Gastrocnemius medialis (tissue), 4 donors: ENCODE results near the gene BCS1L. TPM values are rescaled to one million over a fixed set of nuclear protein-coding genes. Genes with fewer than 3 reads are reported as not detected.
A peak's percentile ranks its signal among the peaks of the same experiment; 100 is the strongest.

Experiments
- ATAC-seq, 2 donors: fragments of 150-250 bp; one replicate each; pipeline ENCODE4 v1.9.1; 2016
- DNase-seq, 2 donors: peaks; one replicate each; pipeline ENCODE4 v3.0.0-alpha.2; 2019
- H3K27ac ChIP-seq, 4 donors: fragments of 200-600 bp; sonication (generic); 1 replicate in 1 of 4; 2 replicates in 3 of 4; pipeline ENCODE4 v1.5.1; 2016 to 2018; ENCODE audit warnings: mild to moderate bottlenecking in 2 of 4, moderate library complexity in 1 of 4
- H3K27me3 ChIP-seq, 3 donors: fragments of 200-600 bp; sonication (generic) in 2 of 3; 1 replicate in 1 of 3; 2 replicates in 2 of 3; pipeline versions ENCODE4 v1.5.1 to v1.6.0; 2016 to 2019; ENCODE audit warnings: mild to moderate bottlenecking in 1 of 3, moderate library complexity in 1 of 3
- H3K36me3 ChIP-seq, 2 donors: fragments of 200-600 bp; sonication (generic) in 1 of 2; one replicate each; pipeline ENCODE4 v1.5.1; 2017 to 2018
- H3K4me1 ChIP-seq, 2 donors: fragments of 200-600 bp; sonication (generic) in 1 of 2; one replicate each; pipeline ENCODE4 v1.5.1; 2016 to 2017; ENCODE audit warnings: mild to moderate bottlenecking in 2 of 2
- H3K4me3 ChIP-seq, 4 donors: fragments of 200-600 bp; sonication (generic) in 3 of 4; 1 replicate in 1 of 4; 2 replicates in 3 of 4; pipeline ENCODE4 v1.5.1; 2016 to 2019; ENCODE audit warnings: mild to moderate bottlenecking in 2 of 4
- H3K9me3 ChIP-seq, 3 donors: fragments of 200-600 bp; sonication (generic) in 2 of 3; 1 replicate in 1 of 3; 2 replicates in 2 of 3; pipeline ENCODE4 v1.5.1; 2016 to 2019
- CTCF ChIP-seq, 5 experiments: fragments of 450-650 bp in 3 of 5; fragments of 200-600 bp in 2 of 5; sonication (generic) in 2 of 5; IDR thresholded peaks in 4 of 5; conservative IDR thresholded peaks in 1 of 5; 1 replicate in 4 of 5; 2 replicates in 1 of 5; pipeline ENCODE4 v1.5.1; 2016 to 2019; ENCODE audit warnings: antibody characterized with exemption in 5 of 5, mild to moderate bottlenecking in 3 of 5, moderate library complexity in 3 of 5
- POLR2A ChIP-seq, 2 donors: fragments of 450-650 bp; IDR thresholded peaks; one replicate each; pipeline ENCODE4 v1.6.1; 2017; ENCODE audit warnings: antibody characterized with exemption in 2 of 2, mild to moderate bottlenecking in 2 of 2, moderate library complexity in 2 of 2
- in situ Hi-C, 4 donors: fragments of 200-750 bp; cut with MboI; loops; one replicate each; pipeline versions ENCODE4 v1.15.0 to v1.8.0; 2017; ENCODE audit warnings: low sequenced_read_pairs in 4 of 4
- intact Hi-C: fragments of 100-400 bp; cut with DNase I; formaldehyde crosslinking; loops from one replicate; pipeline ENCODE4 v1.15.1; 2023; ENCODE audit warnings: low total_unique reads
- total RNA-seq, 4 donors: library from RNA; depleted of rRNA; stranded (reverse); fragments of >200 nt; gene quantifications; one replicate each; pipeline versions ENCODE4 v1.1.0 to v1.2.3, GENCODE V29; 2016

BCS1L gene
- total RNA-seq, 4 donors from 2014 or later = 19.6 to 46.9 (median 22.4) TPM

GRCh38 chr2:218691234-218691633 is 31.8 kb downstream of the BCS1L start:
- peak; percentile 43 to 71 for ATAC-seq
- in situ Hi-C loops = loop anchor here in 2 of 4 donors (25.0 kb wide), 1 partner anchor 279 kb away; the partner anchor contains the start of gene VIL1 (in 2 of the 2)
- Histone ChIP-seq H3K27ac (peak overlapping the region in 2 of 4 donors; percentile 33 to 40), H3K27me3 (no peaks in the 10 kb centered on the region), H3K4me3 (no peak overlapping the region), H3K4me1 (peaks cover 0 to 6% of the 10 kb centered on the region in 2 donors), H3K9me3 (no peaks in the 10 kb centered on the region), H3K36me3 (peaks cover 0 to 45% of the 10 kb centered on the region in 2 donors)
- DNase-seq = no peak
- intact Hi-C loops = no loop called here
- no peak for TF ChIP-seq POLR2A (IDR thresholded peaks at IDR 0.05)
- TF ChIP-seq CTCF (IDR thresholded peaks at IDR 0.05 in 4 of 5, conservative IDR thresholded peaks at IDR 0.05 in 1 of 5) = no peak

DNA sequence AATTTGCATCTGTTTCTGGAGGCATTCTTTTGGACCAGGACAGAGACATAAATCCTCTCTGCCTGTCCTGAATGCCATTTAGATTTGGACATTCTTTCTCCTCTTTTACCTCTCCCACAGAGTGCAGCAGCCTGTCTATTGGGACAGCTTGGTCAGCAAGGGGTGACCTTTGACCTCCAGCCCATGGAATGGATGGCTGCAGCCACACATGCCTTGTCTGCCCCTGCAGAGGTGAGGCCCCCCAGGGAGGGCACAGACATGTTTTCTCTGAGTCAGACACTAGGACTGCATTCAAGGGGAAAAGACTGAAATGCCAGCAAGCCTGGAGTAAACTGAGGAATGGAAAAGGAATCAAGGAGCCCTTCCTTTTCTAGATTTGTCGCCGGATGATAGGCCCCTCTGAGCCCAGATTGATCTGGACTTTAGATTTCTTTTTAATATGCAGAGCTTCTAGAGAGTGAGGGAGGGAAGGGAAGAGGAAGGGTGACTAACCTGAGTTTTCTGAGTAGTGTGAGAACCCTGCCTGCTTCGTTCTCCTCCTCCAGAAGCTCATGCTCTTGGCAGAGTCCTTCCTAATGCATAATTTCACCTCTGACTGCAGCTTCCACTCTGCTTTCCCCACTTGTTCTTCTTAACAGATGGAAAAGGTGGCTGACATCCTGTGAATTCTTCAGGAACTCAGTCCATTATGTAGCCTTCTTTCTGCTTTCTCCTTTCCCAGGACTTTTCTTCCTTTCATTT is 35.1 kb downstream of the BCS1L start:
- in situ Hi-C loops (loop anchor here in 2 of 4 donors (25.0 kb wide), 1 partner anchor 282 kb away; the partner anchor contains the start of gene VIL1 (in 2 of the 2)), intact Hi-C loops (no loop called here)
- DNase-seq (no peak), ATAC-seq (no peak)
- TF ChIP-seq POLR2A (IDR thresholded peaks at IDR 0.05) (no peak), CTCF (IDR thresholded peaks at IDR 0.05 in 4 of 5, conservative IDR thresholded peaks at IDR 0.05 in 1 of 5) (no peak)
- no peaks in the 10 kb centered on the region for H3K27me3 ChIP-seq
- H3K4me3 ChIP-seq = no peak overlapping the region
- peaks cover 0 to 52% of the 10 kb centered on the region in 2 donors for H3K36me3 ChIP-seq
- H3K4me1 ChIP-seq = peaks cover 0 to 6% of the 10 kb centered on the region in 2 donors
- H3K27ac ChIP-seq = no peak overlapping the region
- H3K9me3 ChIP-seq = no peaks in the 10 kb centered on the region

DNA sequence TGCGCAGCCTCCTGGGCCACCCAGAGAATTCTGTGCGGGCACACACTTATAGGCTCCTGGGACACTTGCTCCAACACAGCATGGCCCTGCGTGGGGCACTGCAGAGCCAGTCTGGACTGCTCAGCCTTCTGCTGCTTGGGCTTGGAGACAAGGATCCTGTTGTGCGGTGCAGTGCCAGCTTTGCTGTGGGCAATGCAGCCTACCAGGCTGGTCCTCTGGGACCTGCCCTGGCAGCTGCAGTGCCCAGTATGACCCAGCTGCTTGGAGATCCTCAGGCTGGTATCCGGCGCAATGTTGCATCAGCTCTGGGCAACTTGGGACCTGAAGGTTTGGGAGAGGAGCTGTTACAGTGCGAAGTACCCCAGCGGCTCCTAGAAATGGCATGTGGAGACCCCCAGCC is 39.4 kb downstream of the BCS1L start:
- ATAC-seq (peak in 1 of 2 donors; percentile 20), DNase-seq (no peak)
- no peaks in the 10 kb centered on the region for H3K4me1 ChIP-seq
- H3K4me3 ChIP-seq = no peak overlapping the region
- intact Hi-C loops = no loop called here
- no peaks in the 10 kb centered on the region for H3K27me3 ChIP-seq
- H3K9me3 ChIP-seq = no peaks in the 10 kb centered on the region
- no peak for TF ChIP-seq CTCF (IDR thresholded peaks at IDR 0.05 in 4 of 5, conservative IDR thresholded peaks at IDR 0.05 in 1 of 5)
- no peak for TF ChIP-seq POLR2A (IDR thresholded peaks at IDR 0.05)
- in situ Hi-C loops = loop anchor here in 2 of 4 donors (25.0 kb wide), 1 partner anchor 287 kb away; the partner anchor contains the start of gene VIL1 (in 2 of the 2)
- H3K36me3 ChIP-seq = peaks cover 0 to 23% of the 10 kb centered on the region in 2 donors
- no peak overlapping the region for H3K27ac ChIP-seq

GRCh38 chr2:218701806-218702205 is 42.3 kb downstream of the BCS1L start:
- in situ Hi-C loops = no loop called here
- H3K27me3 ChIP-seq = no peaks in the 10 kb centered on the region
- H3K27ac ChIP-seq = no peak overlapping the region
- TF ChIP-seq CTCF (IDR thresholded peaks at IDR 0.05 in 4 of 5, conservative IDR thresholded peaks at IDR 0.05 in 1 of 5) (no peak), POLR2A (IDR thresholded peaks at IDR 0.05) (no peak)
- intact Hi-C loops = no loop called here
- H3K36me3 ChIP-seq = peaks cover 0 to 7% of the 10 kb centered on the region in 2 donors
- DNase-seq (no peak), ATAC-seq (no peak)
- H3K4me3 ChIP-seq = no peak overlapping the region
- no peaks in the 10 kb centered on the region for H3K4me1 ChIP-seq
- no peaks in the 10 kb centered on the region for H3K9me3 ChIP-seq
